ENCODE measurements around the gene CA10.

The CA10 gene

DNA sequence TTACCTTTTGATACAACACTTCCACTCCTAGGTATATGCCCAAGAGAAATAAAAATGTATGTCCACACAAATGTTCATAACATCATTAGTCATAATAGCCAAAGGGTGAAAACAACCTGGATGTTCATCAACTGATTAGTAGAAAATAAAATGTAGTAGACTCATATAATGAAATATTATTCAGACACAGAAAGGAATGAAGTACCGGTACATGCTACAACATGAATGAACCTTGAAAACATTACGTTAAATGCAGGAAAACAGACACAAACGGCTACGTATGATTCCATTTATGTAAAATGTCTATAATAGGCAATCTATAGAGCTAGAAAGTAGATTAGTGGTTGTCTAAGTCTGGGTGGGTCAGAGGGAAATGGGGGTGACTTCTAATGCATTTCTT is 358.5 kb downstream of the CA10 start:
- no peak for TF ChIP-seq GLIS3 (CRISPR knock-in tag; IDR thresholded peaks at IDR 0.05)
- no peak for TF ChIP-seq ZFP30 (CRISPR knock-in tag; IDR thresholded peaks at IDR 0.05)
- TF ChIP-seq POU6F1 (CRISPR knock-in tag; IDR thresholded peaks at IDR 0.05; ENCODE audit: borderline replicate concordance, low read depth) = no peak
- TF ChIP-seq TOX (CRISPR knock-in tag; IDR thresholded peaks at IDR 0.05; ENCODE audit: borderline replicate concordance) = no peak
- TF ChIP-seq BACH2 (CRISPR knock-in tag; IDR thresholded peaks at IDR 0.05; ENCODE audit: borderline replicate concordance) = no peak
- ATAC-seq = no peak

- no peak for TF ChIP-seq ZNF70 (CRISPR knock-in tag; IDR thresholded peaks at IDR 0.05)
- no peak for TF ChIP-seq CSRNP3 (CRISPR knock-in tag; IDR thresholded peaks at IDR 0.05)
- TF ChIP-seq, protein P1, sequence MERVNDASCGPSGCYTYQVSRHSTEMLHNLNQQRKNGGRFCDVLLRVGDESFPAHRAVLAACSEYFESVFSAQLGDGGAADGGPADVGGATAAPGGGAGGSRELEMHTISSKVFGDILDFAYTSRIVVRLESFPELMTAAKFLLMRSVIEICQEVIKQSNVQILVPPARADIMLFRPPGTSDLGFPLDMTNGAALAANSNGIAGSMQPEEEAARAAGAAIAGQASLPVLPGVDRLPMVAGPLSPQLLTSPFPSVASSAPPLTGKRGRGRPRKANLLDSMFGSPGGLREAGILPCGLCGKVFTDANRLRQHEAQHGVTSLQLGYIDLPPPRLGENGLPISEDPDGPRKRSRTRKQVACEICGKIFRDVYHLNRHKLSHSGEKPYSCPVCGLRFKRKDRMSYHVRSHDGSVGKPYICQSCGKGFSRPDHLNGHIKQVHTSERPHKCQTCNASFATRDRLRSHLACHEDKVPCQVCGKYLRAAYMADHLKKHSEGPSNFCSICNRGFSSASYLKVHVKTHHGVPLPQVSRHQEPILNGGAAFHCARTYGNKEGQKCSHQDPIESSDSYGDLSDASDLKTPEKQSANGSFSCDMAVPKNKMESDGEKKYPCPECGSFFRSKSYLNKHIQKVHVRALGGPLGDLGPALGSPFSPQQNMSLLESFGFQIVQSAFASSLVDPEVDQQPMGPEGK (CRISPR knock-in tag; IDR thresholded peaks at IDR 0.05; ENCODE audit: borderline replicate concordance) = no peak
- TF ChIP-seq ZNF565 (CRISPR knock-in tag; conservative IDR thresholded peaks at IDR 0.05; ENCODE audit: low read depth) = no peak
- TF ChIP-seq ZNF8 (CRISPR knock-in tag; IDR thresholded peaks at IDR 0.05) = no peak
- TF ChIP-seq TCF4 (CRISPR knock-in tag; IDR thresholded peaks at IDR 0.05; ENCODE audit: borderline replicate concordance) = no peak
- TF ChIP-seq ZFP30 (CRISPR knock-in tag; IDR thresholded peaks at IDR 0.05) = no peak
- TF ChIP-seq, protein P2, sequence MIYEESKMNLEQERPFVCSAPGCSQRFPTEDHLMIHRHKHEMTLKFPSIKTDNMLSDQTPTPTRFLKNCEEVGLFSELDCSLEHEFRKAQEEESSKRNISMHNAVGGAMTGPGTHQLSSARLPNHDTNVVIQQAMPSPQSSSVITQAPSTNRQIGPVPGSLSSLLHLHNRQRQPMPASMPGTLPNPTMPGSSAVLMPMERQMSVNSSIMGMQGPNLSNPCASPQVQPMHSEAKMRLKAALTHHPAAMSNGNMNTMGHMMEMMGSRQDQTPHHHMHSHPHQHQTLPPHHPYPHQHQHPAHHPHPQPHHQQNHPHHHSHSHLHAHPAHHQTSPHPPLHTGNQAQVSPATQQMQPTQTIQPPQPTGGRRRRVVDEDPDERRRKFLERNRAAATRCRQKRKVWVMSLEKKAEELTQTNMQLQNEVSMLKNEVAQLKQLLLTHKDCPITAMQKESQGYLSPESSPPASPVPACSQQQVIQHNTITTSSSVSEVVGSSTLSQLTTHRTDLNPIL (CRISPR knock-in tag; IDR thresholded peaks at IDR 0.05; ENCODE audit: low read depth) = no peak
- no peak for TF ChIP-seq ZFP3 (CRISPR knock-in tag; IDR thresholded peaks at IDR 0.05)
- TF ChIP-seq ZC3H10 (CRISPR knock-in tag; IDR thresholded peaks at IDR 0.05) = no peak
- ATAC-seq = no peak
Measured at GRCh38 chr17:51799240-51799639, 359.3 kb downstream of the CA10 start.

GRCh38 chr17:51797150-51797549 is 361.4 kb downstream of the CA10 start:
- no peak for TF ChIP-seq CSRNP3 (CRISPR knock-in tag; IDR thresholded peaks at IDR 0.05)
- TF ChIP-seq, protein P2 (CRISPR knock-in tag; IDR thresholded peaks at IDR 0.05; ENCODE audit: low read depth) = no peak
- TF ChIP-seq ISL1 (CRISPR knock-in tag; IDR thresholded peaks at IDR 0.05) = no peak
- no peak for TF ChIP-seq RARB (CRISPR knock-in tag; IDR thresholded peaks at IDR 0.05)
- ATAC-seq = no peak

GRCh38 chr17:51796026-51796425 is 362.5 kb downstream of the CA10 start:
- ATAC-seq = no peak
- TF ChIP-seq OSR1 (CRISPR knock-in tag; IDR thresholded peaks at IDR 0.05) (no peak), ZFP3 (CRISPR knock-in tag; IDR thresholded peaks at IDR 0.05) (no peak), PPARA (CRISPR knock-in tag; IDR thresholded peaks at IDR 0.05; ENCODE audit: borderline replicate concordance) (no peak), GLIS3 (CRISPR knock-in tag; IDR thresholded peaks at IDR 0.05) (no peak), ZC3H10 (CRISPR knock-in tag; IDR thresholded peaks at IDR 0.05) (no peak), ARNTL (CRISPR knock-in tag; IDR thresholded peaks at IDR 0.05; ENCODE audit: borderline replicate concordance, low read depth) (no peak), ESRRG (CRISPR knock-in tag; IDR thresholded peaks at IDR 0.05) (no peak), TOX (CRISPR knock-in tag; IDR thresholded peaks at IDR 0.05; ENCODE audit: borderline replicate concordance) (no peak), SNAI2 (CRISPR knock-in tag; IDR thresholded peaks at IDR 0.05) (no peak)
- TF ChIP-seq, protein P2 (CRISPR knock-in tag; IDR thresholded peaks at IDR 0.05; ENCODE audit: low read depth) = no peak
